ENCODE measurements around the gene POLR2M.

DNA sequence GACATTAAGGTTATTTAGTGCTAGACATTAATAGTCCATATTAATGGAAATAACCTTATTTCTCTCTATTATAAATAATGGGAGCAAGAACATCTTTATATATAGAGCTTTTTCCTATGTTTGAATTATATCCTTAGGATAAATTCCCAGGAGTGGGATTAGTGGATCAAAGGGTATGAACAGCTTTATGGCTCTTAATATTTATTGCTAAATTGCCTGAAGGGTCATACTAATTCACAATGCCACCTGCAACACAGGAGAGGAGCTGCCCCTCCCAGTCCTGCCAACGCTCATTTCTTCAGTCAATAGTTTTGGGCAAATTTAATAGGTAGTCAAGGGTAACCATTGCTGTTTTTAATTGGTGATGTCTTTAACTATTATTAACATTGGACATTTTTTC is 48.9 kb upstream of the POLR2M start:
- TF ChIP-seq EZH2phosphoT487 (IDR thresholded peaks at IDR 0.05; ENCODE audit: borderline replicate concordance) = no peak
- TF ChIP-seq, protein P1, sequence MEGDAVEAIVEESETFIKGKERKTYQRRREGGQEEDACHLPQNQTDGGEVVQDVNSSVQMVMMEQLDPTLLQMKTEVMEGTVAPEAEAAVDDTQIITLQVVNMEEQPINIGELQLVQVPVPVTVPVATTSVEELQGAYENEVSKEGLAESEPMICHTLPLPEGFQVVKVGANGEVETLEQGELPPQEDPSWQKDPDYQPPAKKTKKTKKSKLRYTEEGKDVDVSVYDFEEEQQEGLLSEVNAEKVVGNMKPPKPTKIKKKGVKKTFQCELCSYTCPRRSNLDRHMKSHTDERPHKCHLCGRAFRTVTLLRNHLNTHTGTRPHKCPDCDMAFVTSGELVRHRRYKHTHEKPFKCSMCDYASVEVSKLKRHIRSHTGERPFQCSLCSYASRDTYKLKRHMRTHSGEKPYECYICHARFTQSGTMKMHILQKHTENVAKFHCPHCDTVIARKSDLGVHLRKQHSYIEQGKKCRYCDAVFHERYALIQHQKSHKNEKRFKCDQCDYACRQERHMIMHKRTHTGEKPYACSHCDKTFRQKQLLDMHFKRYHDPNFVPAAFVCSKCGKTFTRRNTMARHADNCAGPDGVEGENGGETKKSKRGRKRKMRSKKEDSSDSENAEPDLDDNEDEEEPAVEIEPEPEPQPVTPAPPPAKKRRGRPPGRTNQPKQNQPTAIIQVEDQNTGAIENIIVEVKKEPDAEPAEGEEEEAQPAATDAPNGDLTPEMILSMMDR (conservative IDR thresholded peaks at IDR 0.05; ENCODE audit: low read length) = no peak

Data from Loucy (cell line).